GM12801 (cell line): ENCODE data around the gene PICALM.

Source experiments
- TF ChIP-seq, protein P1 (sequence below): IDR thresholded peaks from one replicate; pipeline ENCODE4 v1.5.1; 2011; ENCODE audit warnings: control low read depth; ENCODE audit not compliant: insufficient read length; ENCODE audit errors: extremely low read depth

Gene PICALM

DNA sequence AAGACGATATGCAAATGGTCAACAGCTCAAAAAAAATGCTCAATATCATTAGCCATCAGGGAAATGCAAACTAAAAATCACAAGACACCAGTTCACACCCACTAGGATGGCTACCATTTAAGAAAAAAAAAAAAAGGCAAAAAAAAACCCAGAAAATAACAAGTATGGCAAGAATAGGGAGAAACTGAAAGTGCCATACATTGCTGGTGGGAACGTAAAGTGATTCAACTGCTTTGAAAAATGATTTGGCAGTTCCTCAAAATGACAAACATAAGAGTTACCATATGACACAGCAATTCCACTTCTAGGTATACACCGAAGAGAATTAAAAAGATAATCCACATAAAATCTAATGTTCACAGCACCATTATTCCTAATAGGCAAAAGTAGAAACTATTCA, 47.5 kb downstream of the PICALM start:
- TF ChIP-seq, protein P1, sequence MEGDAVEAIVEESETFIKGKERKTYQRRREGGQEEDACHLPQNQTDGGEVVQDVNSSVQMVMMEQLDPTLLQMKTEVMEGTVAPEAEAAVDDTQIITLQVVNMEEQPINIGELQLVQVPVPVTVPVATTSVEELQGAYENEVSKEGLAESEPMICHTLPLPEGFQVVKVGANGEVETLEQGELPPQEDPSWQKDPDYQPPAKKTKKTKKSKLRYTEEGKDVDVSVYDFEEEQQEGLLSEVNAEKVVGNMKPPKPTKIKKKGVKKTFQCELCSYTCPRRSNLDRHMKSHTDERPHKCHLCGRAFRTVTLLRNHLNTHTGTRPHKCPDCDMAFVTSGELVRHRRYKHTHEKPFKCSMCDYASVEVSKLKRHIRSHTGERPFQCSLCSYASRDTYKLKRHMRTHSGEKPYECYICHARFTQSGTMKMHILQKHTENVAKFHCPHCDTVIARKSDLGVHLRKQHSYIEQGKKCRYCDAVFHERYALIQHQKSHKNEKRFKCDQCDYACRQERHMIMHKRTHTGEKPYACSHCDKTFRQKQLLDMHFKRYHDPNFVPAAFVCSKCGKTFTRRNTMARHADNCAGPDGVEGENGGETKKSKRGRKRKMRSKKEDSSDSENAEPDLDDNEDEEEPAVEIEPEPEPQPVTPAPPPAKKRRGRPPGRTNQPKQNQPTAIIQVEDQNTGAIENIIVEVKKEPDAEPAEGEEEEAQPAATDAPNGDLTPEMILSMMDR, result no peak

DNA sequence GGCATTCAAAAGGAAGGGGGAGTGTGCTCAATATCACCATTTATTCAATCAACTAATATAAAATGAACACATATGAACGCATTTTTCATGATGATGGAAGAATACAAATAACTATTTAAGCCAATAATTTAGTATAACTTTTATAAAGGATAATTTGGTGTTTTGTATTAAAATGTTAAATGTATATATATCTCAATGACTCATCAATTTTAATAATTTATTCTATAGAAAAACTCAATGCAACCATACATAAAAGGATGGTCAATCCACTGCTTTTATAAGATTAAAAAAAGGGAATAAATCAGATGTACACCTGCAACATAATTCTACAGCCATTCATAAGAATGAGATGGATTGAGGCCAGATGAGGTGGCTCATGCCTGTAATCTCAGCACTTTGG, 50.6 kb downstream of the PICALM start:
- TF ChIP-seq, protein P1, result no peak

DNA sequence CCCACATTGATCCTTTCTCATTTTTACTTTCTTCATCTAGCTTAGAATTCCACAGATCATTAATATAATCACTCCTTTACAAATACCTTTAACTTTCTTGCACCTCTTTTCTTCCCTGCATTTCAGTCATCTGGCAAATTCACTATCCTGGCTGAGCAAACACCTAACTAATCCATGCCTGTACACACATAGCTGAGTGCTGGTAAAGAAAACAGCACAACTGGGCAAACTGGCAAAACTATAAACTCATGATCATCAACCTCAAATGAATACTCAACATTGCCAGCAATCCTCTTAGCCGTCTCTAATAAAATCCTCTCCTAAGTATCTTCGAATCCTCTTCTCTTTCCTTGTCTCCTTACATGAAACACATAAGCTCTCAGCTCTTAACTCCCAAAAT, 52.4 kb downstream of the PICALM start:
- TF ChIP-seq, protein P1, result no peak

DNA sequence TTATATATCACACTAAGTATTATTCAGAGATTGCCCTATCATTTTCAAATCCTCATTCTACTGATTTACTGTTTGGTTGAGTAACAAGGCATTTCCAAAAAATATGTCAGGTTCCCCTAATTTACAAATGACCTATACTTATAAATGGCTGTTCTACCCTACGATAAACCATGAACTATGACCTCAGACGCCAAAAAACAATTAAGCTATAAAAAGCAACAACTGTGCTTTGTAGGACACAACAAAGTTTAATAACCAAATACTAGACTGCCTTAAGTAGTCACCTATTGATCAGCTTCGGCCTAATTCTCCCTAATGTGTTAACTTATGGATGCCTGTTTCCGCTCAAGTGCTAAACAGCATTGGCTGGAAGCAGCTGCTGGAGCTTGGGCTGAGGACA, 53.2 kb downstream of the PICALM start:
- TF ChIP-seq, protein P1, result no peak

DNA sequence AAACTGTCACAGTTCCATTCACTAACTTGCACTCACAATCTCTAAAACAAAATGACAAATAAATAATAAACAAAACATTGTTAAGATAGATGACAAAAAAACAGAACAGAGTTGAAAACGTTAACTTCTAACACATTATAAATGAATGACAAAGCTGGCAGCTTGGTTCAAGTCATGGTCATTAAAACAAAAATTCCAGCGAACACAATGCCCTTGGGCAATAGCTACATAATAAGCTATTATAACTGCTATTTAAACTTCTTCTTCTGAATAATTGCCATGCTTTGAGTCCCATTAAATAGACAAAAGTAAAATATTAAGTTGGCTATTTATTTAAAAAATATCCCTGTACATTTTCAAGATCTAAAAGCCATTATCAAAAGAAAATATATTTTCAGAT, 54.7 kb downstream of the PICALM start:
- TF ChIP-seq, protein P1, result no peak

DNA sequence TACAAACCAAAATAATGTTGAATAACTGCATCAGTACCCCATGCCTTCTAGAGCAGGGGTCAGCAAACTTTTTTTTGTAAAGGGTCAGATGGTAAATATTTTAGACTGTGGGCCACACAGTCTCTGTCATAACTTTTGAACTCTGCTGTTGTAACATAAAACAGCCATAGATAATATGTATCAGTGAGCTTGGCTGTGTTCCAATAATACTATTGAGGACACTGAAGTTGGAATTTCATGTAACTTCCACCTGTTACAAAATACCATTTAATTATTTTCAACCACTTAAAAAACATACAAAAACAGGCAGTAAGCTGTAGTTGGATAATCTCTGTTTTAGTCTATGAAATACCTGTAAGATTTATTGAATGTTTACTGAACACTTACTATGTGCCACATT, 55.2 kb downstream of the PICALM start:
- TF ChIP-seq, protein P1, result no peak

DNA sequence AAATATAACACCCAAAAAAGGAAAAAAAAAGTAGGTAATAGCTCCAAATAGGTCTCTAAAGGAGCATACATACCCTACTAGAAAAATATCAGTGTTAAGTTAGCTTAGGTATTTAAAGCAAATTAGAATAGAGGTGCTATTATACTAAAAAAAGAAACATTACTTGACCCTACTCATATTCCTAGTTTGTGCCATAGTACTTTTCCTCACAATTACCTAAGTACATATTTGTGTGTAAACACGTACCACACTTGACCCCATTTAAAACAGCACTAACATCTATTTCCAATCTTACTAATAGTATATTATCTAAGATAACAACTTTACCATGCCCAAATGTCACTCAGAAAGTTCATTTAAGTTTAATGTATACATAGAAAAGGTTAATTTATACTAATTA, 57.7 kb downstream of the PICALM start:
- TF ChIP-seq, protein P1, result no peak

DNA sequence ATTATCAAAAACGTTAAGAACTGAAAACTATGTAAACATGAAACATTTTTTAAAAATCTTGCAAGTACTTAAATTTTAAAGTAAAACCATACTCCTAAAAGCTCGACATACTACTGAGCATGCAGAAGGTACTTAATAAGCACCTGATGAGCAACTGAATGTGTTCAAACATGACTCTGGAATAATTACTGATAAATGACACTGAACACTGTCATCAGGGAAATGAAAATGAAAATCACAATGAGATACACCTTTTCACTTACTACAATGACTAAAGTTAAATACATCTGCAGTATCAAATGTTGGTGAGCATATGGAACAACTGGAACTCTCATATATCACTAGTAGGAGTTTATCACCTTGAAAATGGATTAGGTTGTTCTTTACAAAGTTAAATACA, 65.2 kb downstream of the PICALM start:
- TF ChIP-seq, protein P1, result no peak
